OCI-LY7 (cell line): ENCODE measurements around the gene SSBP2.

ENCODE experiments used
- EZH2phosphoT487 ChIP-seq: fragments of 200-600 bp; sonication (generic); IDR thresholded peaks from 2 replicates; pipeline ENCODE4 v1.6.1; 2018; ENCODE audit warnings: low read depth, borderline replicate concordance, mild to moderate bottlenecking, mixed run types, antibody characterized with exemption, low read length, moderate library complexity, mixed read lengths
- TF ChIP-seq, protein P1 (sequence below): fragments of 200-600 bp; sonication (generic); conservative IDR thresholded peaks from 2 replicates; pipeline ENCODE4 v1.5.1; 2014; ENCODE audit warnings: mild to moderate bottlenecking, antibody characterized with exemption, low read length, moderate library complexity, mixed read lengths

DNA sequence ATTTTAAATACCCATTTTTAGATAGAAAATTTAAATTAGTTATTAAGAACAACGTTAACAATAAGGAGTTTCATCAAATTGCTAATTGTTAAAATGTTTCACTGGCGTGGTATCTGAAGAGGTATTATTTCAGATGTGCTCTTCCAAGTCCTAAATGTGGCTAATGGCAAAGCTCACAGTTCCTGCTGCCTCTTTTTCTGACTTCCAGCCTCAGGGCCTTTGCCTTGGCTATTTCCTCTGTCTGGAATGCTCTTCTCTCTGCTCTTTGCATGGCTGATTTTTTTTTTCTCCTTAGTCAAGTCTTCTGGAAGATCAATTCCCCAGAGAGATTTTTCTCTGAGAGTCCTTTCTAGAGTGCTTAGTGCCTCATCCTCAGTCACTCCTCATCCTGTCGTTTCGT, 9.6 kb upstream of the SSBP2 start:
- TF ChIP-seq, protein P1, sequence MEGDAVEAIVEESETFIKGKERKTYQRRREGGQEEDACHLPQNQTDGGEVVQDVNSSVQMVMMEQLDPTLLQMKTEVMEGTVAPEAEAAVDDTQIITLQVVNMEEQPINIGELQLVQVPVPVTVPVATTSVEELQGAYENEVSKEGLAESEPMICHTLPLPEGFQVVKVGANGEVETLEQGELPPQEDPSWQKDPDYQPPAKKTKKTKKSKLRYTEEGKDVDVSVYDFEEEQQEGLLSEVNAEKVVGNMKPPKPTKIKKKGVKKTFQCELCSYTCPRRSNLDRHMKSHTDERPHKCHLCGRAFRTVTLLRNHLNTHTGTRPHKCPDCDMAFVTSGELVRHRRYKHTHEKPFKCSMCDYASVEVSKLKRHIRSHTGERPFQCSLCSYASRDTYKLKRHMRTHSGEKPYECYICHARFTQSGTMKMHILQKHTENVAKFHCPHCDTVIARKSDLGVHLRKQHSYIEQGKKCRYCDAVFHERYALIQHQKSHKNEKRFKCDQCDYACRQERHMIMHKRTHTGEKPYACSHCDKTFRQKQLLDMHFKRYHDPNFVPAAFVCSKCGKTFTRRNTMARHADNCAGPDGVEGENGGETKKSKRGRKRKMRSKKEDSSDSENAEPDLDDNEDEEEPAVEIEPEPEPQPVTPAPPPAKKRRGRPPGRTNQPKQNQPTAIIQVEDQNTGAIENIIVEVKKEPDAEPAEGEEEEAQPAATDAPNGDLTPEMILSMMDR = no peak
- TF ChIP-seq EZH2phosphoT487 = no peak
